ENCODE data around the gene CORO2B.

CORO2B gene

GRCh38 chr15:68592054-68592453, 13.3 kb downstream of the CORO2B start:
- H3K4me3 ChIP-seq (ENCODE audit: low read depth, low read length), result no peak overlapping the region
- peak; percentile 64 for DNase-seq (ENCODE audit: low read depth)
- no peak for TF ChIP-seq CTCF (conservative IDR thresholded peaks at IDR 0.05; ENCODE audit: low read depth, low read length)

- H3K4me3 ChIP-seq (ENCODE audit: low read depth, low read length), result no peak overlapping the region
- DNase-seq (ENCODE audit: low read depth), result peak; percentile 68
- no peak for TF ChIP-seq CTCF (conservative IDR thresholded peaks at IDR 0.05; ENCODE audit: low read depth, low read length)
These were observed 13.8 kb downstream of the CORO2B start for GRCh38 chr15:68592544-68592943.

- no peak for TF ChIP-seq CTCF (conservative IDR thresholded peaks at IDR 0.05; ENCODE audit: low read depth, low read length)
- DNase-seq (ENCODE audit: low read depth), result no peak
- no peak overlapping the region for H3K4me3 ChIP-seq (ENCODE audit: low read depth, low read length)
These were observed 14.5 kb downstream of the CORO2B start for GRCh38 chr15:68593341-68593740.

GRCh38 chr15:68593828-68594532, 15.2 kb downstream of the CORO2B start:
- H3K4me3 ChIP-seq (ENCODE audit: low read depth, low read length), result no peak overlapping the region
- no peak for DNase-seq (ENCODE audit: low read depth)
- TF ChIP-seq CTCF (conservative IDR thresholded peaks at IDR 0.05; ENCODE audit: low read depth, low read length), result no peak

- no peak overlapping the region for H3K4me3 ChIP-seq (ENCODE audit: low read depth, low read length)
- DNase-seq (ENCODE audit: low read depth), result peak; percentile 42
- TF ChIP-seq CTCF (conservative IDR thresholded peaks at IDR 0.05; ENCODE audit: low read depth, low read length), result no peak
These were observed 15.9 kb downstream of the CORO2B start for GRCh38 chr15:68594533-68595259.

- no peak for TF ChIP-seq CTCF (conservative IDR thresholded peaks at IDR 0.05; ENCODE audit: low read depth, low read length)
- DNase-seq (ENCODE audit: low read depth), result no peak
- no peak overlapping the region for H3K4me3 ChIP-seq (ENCODE audit: low read depth, low read length)
These were observed 16.4 kb downstream of the CORO2B start for GRCh38 chr15:68595260-68595564.

GRCh38 chr15:68595761-68596160, 17.0 kb downstream of the CORO2B start:
- no peak overlapping the region for H3K4me3 ChIP-seq (ENCODE audit: low read depth, low read length)
- DNase-seq (ENCODE audit: low read depth), result no peak
- TF ChIP-seq CTCF (conservative IDR thresholded peaks at IDR 0.05; ENCODE audit: low read depth, low read length), result no peak

Measured in choroid plexus epithelial cell (primary cell).